ENCODE results near the gene CYBB.

CYBB gene

DNA sequence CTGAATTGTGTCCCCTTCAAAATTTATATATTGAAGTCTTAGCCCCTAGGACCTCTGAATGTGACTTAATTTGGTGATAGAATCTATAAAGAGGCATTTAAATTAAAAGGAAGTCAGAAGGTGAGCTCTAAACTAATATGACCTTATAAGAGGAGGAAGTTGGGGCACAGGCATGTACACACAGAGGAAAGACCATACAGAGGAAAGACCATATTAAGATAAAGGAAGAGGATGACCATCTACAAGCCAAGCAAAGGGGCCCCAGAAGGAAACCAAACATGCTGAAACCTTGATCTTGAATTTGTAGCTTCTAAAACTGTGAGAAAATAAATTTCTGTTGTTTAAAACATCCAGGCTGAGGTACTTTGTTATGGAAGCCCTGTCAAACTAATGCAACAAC is 26.9 kb upstream of the CYBB start:
- no peak overlapping the region for H3K4me3 ChIP-seq (ENCODE audit: control insufficient read depth, low read depth, low read length)
- TF ChIP-seq, protein P1, sequence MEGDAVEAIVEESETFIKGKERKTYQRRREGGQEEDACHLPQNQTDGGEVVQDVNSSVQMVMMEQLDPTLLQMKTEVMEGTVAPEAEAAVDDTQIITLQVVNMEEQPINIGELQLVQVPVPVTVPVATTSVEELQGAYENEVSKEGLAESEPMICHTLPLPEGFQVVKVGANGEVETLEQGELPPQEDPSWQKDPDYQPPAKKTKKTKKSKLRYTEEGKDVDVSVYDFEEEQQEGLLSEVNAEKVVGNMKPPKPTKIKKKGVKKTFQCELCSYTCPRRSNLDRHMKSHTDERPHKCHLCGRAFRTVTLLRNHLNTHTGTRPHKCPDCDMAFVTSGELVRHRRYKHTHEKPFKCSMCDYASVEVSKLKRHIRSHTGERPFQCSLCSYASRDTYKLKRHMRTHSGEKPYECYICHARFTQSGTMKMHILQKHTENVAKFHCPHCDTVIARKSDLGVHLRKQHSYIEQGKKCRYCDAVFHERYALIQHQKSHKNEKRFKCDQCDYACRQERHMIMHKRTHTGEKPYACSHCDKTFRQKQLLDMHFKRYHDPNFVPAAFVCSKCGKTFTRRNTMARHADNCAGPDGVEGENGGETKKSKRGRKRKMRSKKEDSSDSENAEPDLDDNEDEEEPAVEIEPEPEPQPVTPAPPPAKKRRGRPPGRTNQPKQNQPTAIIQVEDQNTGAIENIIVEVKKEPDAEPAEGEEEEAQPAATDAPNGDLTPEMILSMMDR (IDR thresholded peaks at IDR 0.05; ENCODE audit: control insufficient read depth, insufficient read depth, low read depth, low read length, missing control alignments), result no peak
- no peak for DNase-seq (ENCODE audit: low read depth)

DNA sequence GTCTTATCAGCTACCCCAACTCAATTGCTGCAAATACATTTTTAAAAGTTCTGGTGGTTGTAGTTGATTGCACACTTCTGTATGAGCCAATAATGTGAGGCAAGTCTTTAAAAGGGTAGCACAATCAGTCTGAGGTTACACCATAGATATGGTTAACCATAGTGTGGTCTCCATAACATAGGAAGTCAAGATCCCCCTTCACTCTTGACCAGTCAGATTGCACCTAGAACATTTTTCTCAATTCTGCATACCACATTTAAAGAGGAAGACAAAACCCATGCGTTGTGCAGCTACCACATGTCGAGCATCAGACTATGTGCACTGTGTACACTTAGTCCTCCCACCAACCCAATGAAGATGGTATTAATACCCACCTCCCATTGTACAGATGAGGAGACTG is 26.5 kb upstream of the CYBB start:
- no peak overlapping the region for H3K4me3 ChIP-seq (ENCODE audit: control insufficient read depth, low read depth, low read length)
- no peak for DNase-seq (ENCODE audit: low read depth)
- TF ChIP-seq, protein P1 (IDR thresholded peaks at IDR 0.05; ENCODE audit: control insufficient read depth, insufficient read depth, low read depth, low read length, missing control alignments), result no peak

- no peak overlapping the region for H3K4me3 ChIP-seq (ENCODE audit: control insufficient read depth, low read depth, low read length)
- TF ChIP-seq, protein P1 (IDR thresholded peaks at IDR 0.05; ENCODE audit: control insufficient read depth, insufficient read depth, low read depth, low read length, missing control alignments), result no peak
- no peak for DNase-seq (ENCODE audit: low read depth)
Measured at GRCh38 chrX:37754516-37754915, 25.3 kb upstream of the CYBB start.

- TF ChIP-seq, protein P1 (IDR thresholded peaks at IDR 0.05; ENCODE audit: control insufficient read depth, insufficient read depth, low read depth, low read length, missing control alignments), result no peak
- no peak for DNase-seq (ENCODE audit: low read depth)
- H3K4me3 ChIP-seq (ENCODE audit: control insufficient read depth, low read depth, low read length), result no peak overlapping the region
Measured at GRCh38 chrX:37755025-37755424, 24.8 kb upstream of the CYBB start.

DNA sequence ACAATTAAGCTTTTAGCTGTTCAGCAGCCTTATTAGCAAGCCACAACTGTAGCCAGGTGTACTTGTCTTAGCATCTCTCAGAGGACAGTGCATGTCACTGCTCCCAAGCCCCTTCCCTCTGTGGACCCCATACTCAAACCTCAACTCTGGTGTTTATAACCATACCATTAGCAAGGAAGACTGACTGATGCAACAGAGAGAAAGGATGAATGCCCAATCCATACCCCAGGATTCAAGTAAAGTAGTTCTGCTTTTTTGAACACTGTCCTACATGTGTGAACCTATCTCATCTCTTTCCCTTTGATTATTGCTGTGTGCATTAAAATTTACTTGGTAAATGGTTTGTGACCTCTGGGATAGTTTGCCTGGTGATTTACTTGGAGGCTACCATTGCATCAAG is 22.8 kb upstream of the CYBB start:
- no peak overlapping the region for H3K4me3 ChIP-seq (ENCODE audit: control insufficient read depth, low read depth, low read length)
- no peak for DNase-seq (ENCODE audit: low read depth)
- TF ChIP-seq, protein P1 (IDR thresholded peaks at IDR 0.05; ENCODE audit: control insufficient read depth, insufficient read depth, low read depth, low read length, missing control alignments), result no peak

GRCh38 chrX:37759351-37759750 is 20.5 kb upstream of the CYBB start:
- DNase-seq (ENCODE audit: low read depth), result no peak
- TF ChIP-seq, protein P1 (IDR thresholded peaks at IDR 0.05; ENCODE audit: control insufficient read depth, insufficient read depth, low read depth, low read length, missing control alignments), result no peak
- H3K4me3 ChIP-seq (ENCODE audit: control insufficient read depth, low read depth, low read length), result no peak overlapping the region

- no peak for DNase-seq (ENCODE audit: low read depth)
- no peak overlapping the region for H3K4me3 ChIP-seq (ENCODE audit: control insufficient read depth, low read depth, low read length)
- TF ChIP-seq, protein P1 (IDR thresholded peaks at IDR 0.05; ENCODE audit: control insufficient read depth, insufficient read depth, low read depth, low read length, missing control alignments), result no peak
Measured at GRCh38 chrX:37759878-37760418, 19.9 kb upstream of the CYBB start.
